ENCODE results near the gene COL25A1.

Gene COL25A1

DNA sequence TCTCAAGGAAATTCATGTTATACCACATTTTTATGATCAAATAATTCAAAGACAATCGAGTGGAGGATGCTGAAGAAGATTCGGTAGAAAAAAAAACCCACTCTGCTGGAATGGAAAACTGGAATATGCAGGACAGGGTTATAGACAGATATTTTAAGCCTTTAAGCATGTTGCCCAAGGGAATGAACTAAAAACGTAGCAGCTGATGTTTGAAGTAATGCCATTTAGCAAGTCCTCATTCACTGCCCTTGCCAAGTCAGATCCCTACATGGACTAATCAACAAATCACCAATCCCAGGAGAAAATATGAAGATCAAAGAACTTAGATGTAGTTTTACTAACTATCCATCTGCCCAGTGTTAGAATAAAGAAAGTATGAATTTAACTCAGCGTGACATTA, 464.0 kb downstream of the COL25A1 start:
- DNase-seq = no peak

DNA sequence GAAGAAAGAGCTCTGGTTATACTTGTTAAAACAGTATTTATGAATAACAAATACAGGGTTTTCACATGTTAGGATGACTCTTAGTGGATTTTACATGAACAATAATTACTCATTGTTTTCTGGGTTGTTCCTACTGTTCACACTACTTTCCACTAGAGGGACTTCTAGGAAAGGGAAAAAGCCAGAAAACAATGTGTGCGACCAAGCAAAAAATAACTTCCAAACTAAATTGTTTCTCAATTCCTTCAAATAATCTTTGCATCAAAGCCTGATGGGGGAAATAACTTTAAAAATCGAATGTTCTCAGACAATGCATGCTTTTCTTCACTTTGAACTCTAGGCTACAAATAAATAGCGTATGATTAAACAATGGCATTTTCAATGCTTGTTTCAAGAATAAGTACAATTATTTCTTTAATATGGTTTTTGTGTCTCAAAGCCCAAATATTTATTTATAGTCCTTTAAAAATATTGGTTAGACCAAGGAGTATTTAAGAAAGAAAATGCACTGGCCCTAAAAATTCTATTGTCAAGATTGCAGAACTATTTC, 467.5 kb downstream of the COL25A1 start:
- no peak for DNase-seq

DNA sequence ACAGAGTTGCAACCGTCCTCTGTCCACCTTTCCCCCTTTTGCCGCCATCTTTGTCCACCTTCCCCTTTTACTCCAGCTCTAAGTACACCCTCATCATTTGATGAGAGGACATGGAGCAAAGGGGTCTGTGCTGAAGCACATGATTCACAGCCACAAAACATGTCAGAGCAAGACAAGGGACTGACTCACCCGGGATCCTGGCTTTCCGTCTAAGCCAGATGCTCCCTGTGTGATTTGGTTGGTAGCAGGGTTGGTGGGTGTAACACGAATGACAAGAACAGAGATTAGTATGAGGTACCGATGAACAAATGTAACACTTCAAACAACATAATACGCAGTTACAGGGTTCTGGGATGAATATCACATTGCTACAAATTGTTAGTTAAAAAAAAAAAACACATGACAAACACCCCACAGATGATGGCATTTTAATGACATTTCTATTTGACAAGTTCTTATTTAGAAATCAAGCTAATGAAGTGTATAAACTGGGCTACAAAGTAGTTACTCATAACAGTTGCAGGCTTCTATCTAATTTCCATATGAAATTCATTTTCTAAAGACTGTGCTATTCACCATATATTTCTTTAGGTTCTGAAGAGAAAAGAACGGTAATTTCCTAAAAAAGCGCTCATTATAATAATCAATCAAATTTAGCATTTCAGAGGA, 468.2 kb downstream of the COL25A1 start:
- no peak for DNase-seq

DNA sequence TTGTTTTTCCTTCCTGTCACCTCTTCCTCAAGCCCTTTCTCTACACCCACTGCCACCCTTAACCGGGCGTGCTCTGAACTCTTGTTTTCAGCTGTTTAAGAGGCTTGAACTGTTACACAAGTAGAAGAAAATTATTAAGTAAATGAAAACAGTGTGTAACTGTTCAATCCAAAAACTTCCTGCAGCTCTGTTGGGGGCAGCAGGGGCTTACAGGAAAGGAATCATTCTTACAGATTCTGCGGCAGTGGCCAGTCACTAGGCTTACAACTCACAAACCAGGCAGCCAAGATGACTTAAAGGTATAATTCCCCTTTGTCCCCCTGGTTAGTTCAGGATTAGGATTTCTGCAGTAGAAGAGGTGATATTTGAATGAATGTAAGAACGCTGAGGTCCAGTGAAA, 469.4 kb downstream of the COL25A1 start:
- no peak for DNase-seq

DNA sequence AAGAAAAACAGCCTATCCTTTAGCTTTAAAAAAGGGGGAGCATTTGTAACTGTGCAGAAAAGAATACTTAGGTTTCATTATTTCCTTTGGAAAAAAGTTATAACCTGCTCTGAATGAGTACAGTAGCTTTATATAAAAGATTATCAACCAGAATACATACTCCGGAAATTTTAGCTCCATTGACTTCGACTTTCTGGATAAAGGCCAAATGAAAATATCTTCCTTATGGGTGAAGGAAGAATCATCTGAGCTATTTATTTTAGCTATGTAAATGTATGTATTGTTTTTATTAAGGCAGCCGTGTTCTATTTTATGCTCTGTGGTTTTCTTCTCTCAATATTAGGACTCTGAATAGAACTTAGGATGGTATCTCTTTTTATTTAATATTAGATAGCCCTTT, 470.6 kb downstream of the COL25A1 start:
- DNase-seq = no peak

DNA sequence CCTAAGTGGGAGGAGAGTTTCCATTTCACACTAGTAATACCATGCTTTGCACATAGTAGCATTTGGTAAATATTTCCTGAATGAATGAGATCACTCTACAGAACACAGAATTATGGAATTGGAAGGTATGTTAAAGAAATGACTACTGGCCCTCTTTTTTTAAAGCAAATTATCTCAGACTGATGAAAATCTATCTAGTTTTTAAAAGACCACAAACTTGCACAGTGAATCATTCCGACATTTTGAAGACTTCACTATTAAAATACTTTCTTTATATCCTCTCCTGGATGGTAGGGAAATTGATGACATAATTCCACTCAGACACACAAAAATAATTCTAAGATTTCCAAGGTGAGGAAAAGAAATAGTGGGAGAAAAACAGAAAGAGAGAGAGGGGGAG, 471.2 kb downstream of the COL25A1 start:
- no peak for DNase-seq

DNA sequence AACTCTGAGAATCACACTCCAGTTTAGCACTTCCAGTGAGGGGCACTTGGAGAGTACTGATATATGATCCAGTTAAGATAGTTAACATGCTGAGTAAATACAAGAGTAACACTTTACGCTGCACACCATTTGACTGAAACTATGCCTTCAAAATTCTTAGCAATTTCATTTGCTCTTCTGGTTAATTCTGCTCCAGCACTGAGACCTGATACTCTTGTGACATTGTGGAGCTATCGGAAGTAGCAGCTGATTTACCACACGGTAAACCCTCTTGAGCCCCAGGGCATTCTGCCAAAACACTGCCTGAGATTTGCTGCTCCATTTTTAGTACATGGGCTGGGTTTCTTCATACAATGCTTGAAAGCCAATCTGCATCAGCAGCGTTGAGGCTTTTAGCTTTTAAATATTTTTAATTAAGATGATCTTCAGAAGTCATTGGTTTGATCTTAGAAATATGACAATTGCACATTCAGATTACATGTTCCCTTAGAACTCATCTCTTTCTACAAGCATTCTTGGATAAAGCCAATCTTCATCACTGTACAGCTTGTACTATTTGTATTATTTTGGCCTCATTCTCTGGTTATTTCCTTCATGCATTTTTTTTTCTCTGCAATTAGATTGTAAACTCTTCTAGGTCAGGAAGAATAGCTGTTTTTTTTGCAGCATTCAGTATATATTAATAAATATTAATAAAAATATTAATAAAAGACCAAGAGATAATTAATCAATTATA, 471.8 kb downstream of the COL25A1 start:
- DNase-seq = peak; percentile 76

DNA sequence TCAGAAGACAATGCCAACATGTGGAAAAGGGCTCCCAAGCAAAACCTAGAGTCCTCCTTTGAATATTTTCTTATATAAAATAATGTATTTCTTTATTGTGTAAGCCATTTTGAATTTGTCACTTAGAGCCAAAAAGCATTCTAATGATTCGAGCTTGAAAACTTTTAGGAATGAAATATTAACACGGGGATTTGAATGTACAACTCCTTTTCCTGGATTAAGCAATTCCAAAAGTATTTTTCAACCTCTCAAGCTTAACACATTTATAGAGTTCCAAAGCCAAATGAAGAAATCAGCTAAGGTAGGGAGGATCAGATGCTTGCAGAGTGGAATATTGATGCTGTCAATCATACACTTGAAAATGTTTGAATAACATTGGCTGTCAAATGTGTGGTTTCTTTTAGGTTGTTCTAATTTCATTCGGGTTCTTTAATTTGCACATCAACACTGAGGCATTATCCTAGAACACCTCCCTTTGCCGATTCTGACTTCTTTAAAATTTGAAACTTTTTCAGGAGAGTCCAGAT, 472.4 kb downstream of the COL25A1 start:
- DNase-seq = no peak

DNA sequence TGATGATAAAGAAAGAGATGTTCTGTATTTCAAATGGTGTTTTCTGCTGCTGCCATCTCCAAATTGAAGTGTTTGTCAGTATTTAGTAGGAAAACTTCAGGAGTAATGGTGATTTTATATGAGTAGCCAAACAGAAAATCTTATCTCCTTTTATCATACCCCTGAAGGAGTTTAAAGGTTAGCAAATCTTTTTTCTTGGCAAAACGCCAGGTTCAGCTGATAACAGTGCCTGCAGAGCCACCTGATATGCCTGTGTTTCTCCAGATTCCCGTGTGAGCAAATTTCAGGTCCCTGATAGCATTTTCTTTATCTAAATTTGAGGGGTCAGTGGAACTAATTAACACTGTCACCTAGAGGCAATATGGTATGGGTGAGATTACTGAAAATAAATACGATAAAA, 473.8 kb downstream of the COL25A1 start:
- no peak for DNase-seq

DNA sequence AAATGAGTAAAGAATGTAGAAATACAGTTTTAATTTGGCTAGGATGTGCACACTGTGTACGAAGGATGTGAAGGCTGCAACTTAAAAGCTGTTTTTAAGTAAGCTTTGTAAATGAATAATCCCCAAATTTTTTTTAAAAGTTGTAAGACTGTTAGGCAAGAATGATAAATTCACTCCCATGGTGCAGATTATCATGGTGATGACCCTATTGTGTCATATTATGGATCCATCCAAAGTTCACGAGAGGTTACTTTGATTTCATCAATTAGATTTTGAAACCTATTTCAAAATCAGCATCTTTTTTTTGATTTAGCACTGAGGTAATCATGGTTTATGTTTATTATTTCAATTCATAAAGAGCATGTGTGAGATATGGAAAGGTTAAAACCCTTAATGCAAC, 476.7 kb downstream of the COL25A1 start:
- no peak for DNase-seq

DNA sequence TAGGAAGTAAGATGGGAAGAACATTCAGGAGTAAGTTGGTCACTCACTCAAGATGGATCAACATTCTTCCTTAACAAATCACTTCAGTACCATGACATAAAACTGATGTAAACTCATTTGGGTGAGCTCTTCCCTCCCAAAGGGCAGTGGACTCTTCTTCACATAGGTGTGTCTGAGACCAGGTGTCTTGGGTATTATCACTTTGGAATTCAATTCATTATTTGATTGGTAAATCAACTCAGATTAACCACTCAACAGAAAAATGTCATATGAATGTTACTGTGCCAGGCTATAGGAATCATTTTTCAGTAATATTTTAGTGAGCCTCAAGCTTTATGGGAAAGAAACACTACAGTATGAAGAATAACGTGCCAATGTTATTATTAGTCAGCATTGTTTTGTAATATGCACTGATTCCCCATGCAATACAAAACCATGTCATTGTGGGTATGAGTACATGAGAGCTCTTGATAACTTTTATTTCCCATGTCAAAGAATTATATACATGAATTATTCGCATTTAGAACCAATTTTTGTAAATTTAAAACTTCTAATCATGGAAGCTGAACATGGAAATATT, 481.0 kb downstream of the COL25A1 start:
- no peak for DNase-seq

DNA sequence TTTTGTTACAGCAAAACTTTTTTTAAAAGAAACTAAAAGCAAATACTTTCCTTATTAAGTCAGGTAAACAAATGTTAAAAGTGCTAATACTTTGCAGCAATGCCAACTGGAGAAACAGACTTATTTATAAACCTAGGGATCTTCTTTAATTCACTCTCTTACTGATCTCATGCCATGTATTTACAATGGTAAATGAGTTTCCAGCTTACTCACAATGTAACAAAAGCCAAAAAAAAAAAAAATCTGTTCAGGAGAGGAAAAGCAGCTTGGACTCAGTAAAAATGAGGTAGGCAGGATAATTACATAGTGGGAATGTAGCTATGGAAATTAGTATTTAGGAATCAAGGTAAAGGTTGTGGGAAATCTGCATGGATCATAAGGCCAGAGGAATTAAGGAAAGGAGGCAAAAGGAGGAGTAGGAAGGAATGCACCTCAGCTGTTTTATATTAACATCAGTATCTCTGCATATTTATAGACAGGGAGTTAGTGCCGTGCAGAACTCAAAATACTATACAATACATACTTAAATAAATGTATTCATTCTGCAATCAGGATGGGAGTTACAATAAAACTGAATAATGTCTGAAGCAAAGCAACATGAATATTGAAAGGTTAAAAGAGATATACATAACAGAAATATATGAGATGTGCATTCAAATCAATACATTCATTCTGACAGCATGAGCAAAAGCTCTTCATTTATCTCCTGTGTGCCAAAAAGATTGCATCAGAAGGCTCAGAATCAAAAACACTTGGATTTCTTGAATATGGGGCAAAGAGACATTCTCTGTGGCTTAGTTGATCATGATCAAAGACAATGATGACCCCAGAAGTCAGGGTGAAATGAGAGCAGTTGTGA, 481.7 kb downstream of the COL25A1 start:
- DNase-seq = no peak

DNA sequence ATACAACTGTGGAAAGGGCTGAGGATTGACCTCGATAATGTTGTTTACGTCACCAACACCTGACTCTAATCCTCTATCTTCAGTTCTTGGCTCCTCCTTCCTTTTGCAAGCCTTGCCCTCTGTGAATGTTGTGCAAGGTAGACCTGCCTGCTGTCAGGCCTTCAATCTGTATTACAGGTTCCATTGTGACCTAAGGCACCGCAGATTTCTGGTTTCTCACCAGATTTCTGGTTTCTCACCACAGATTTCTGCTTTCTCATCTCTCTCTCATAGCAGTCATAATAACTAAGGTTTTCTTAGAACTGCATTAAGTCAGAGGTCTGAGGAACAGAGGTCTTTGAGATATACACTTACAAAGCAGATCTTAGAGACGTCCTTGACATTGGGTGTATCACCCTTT, 488.1 kb downstream of the COL25A1 start:
- DNase-seq = no peak

DNA sequence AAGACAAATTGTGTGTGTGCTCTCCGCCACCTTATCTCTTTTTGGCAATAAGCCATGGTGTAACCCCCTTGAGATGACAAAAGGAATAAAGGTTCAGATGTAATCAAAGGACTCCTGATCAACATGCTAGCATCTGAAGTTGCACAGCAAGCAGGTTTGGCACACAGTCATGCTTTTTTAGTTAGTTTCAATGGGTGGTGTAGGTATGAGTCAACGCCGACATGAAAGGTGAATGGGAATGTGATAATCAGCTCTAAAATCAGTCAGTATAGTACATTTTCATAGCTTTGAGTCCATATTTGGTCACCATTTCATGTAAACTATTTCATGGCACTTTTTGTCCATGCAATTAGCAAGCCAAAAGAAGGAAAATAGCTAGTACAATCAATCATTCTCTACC, 489.2 kb downstream of the COL25A1 start:
- no peak for DNase-seq

DNA sequence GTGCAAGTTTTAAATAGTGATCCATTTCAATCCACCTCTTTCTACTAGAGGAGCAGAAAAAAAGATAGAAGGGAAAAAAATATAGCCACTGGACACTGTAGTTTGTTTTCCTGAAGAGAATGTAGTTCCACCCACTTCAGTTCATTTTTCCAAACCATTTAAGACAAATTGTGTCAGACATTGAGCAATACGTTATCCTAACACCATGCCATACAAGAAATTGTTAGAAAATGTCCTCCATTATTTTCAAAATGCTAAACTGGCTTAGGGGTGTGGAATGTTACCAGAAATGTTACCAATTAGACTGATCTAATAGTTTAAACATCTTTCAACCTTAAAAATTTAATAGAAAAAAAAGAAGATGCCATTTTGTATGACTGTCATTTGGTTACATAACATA, 491.0 kb downstream of the COL25A1 start:
- no peak for DNase-seq

DNA sequence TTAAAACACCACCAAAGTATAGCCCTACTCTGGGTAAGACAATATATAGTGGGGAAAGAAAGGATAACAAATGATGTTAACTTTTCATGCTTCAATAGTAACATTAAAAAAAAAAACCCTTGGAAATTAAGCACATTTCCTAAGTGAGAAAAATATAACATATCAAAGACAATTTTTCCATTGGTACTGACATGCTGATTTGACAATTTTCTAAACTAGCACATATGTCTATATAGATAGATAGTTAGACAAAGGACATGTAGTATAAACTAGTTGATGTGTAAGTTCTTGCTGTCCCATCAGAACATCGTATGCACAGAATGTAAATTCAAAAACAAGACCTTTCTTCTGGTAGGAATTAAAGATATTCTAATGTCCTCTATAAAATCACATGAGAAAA, 492.4 kb downstream of the COL25A1 start:
- DNase-seq = no peak

DNA sequence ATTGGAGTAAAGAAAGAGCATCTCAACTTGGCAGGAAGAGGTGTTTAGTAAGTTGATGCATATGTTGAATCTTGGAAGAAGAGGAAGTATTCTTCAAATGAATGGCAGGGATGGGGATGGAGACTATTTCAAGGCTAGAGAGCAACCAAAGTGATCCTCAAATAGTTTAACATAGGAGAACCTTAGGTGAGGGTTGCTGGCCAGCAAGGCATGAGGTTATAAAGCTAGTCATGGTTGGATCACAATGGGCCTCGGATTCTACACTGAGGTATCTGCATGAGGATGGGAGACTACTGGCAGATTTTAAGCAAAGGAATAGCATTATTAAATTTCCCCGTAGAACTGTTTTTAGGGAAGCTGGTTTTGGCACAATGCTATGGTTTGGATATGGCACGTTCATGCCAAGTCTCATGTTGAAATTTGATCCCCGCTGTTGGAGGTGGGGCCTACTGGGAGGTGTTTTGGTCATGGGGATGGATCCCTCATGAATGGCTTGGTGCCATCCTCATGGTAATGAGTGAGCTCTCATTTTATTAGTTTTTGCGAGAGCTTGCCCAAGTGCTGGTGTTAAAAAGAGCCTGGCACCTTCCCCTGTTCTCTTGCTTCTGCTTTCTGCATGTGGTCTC, 497.7 kb downstream of the COL25A1 start:
- no peak for DNase-seq

DNA sequence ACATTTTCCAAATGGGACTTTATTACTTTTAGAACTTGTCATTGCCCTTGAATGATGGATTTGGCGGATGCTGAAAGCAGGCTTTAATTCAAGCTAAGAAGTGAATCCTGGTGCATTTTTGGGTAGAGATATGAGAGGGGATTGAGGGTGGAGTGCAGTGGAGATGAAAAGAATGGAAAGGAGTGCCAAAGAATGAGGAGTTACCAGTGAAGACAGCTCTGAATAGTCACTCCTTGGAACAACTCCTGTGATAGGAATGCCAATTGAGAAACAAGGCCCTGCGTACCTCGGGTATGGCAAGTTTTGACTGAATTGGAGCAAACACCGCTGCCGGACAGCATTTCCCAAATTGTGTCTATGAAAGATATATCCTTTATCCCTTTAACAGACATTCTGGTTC, 503.2 kb downstream of the COL25A1 start:
- no peak for DNase-seq

DNA sequence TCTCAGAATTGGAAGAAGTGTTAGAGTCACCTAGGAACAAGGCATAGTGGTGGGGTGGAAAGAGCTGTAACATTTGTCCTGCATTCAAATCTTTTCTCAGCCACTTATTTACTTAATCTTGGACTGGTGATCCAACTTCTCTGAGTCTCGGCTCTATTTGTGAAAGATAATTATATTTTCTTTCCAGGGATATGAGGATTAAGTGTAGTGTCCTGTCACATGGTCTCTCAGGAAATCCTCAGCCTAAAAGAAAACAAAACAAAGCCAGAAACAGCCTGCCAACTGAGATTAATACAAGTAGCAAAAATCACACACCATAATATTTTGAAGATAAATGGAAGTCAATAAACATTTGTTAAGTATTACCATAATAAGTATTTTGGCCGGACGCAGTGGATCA, 506.3 kb downstream of the COL25A1 start:
- DNase-seq = no peak

DNA sequence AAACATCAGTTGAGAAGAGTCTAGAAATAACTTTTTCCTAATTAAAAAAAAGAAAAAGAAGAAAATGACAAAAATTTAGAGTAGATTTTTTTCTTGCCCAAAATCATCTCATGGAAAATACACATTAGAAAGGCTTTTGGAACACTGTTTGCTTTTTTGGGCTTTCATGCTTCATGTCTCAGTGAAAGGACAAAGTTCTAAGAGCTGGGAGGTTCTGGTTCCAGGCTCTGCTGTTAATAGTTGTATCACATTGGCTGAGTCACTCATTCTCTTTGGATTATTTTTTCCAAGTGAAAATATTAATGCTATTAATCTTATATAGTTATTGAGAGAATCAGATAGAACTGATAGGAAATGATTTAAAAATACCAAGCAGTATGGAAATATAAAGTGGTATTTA, 506.7 kb downstream of the COL25A1 start:
- no peak for DNase-seq

DNA sequence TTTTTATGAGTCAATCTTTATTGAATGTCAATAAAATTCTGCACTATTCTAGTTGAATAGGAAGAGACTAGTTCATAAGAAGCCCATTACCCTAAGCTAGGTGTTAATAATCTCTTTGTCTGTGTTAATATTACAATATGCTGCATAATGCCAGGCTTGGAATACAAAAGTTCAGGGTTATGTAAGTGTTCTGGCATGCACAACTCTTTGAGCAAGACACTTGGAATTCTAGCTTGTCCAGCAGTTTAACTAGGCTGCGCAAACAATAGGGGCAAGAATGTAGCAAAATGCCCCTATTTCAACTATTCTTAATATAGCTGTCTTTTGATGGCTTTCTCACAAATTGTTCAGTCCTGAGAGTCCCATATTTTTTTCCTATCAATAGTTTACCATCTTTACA, 508.3 kb downstream of the COL25A1 start:
- DNase-seq = no peak

DNA sequence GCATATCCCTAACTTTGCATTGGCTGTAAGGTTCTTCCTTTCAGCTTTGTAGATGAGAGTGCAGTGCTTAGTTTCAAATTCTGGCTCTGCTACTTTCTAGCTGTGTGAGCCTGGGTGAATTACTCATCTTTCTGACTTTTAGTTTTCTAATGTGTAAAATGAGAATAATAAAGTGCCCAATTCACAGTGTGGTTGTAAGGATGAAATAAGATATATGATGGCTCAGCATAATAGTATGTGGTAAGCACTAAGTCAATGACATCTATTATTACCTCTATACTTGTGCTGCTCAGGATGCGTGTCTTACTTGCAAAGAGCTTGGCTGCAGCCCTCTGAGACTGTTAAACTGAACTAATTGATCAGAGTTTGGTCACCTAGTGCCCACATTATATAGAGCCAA, 509.0 kb downstream of the COL25A1 start:
- no peak for DNase-seq

DNA sequence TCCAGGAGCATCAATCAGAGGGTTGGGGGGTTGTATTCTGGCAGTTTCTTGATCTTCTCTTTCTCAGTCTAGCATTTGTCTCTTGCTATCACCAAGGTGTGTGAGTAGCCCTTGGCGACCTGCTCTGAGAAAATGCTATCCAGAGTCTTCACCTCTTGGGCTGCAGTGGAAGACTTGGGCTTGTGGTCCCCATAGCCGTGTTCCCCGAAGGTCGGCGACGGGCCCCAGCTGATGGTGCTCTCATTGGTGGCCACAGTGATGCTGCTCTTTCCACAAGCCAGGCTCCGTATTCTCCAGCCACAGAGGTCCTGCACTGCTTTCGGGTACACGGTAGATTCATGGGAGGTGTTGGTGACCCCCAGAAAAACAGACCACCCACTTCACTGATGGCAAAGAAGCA, 513.7 kb downstream of the COL25A1 start:
- no peak for DNase-seq
